ENCODE measurements around the gene TRMT13. TPM values are rescaled to one million over a fixed set of nuclear protein-coding genes. Genes with fewer than 3 reads are reported as not detected.

TRMT13 gene
- total and polyA plus RNA-seq, 9 of the 15 experiments (the other 6 are each of a cell fraction or from before 2014, with no cell fraction given) = 18.7 to 33.0 (median 28.9) TPM

DNA sequence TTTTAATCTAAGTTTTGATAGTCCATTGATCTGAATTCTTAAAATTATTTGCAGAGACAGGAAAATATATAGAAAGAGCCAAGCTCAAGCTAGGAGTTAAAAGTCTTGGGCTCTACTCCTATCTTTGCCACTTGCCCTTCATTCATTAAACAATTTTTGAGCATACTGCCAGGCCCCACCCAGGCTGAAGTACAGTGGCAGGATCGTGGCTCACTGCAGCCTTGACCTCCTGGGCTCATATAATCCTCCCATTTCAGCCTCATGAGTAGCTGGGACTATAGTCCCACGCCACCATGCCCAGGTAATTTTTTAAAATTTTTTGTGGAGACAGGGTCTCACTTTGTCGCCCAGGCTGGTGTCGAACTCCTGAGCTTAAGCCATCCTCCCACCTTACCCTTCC, 8.2 kb downstream of the TRMT13 start:
- Histone ChIP-seq H3K9ac (ENCODE audit: insufficient read depth in 1 of 2, low read depth in 2 of 2, low read length in 2 of 2) (no peak overlapping the region), H3K79me2 (ENCODE audit: control insufficient read depth, insufficient read depth, low read length) (no peaks in the 10 kb centered on the region), H3K4me2 (ENCODE audit: insufficient read depth, low read length) (no peak overlapping the region), H3K27me3 (ENCODE audit: control insufficient read depth in 2 of 2, insufficient read depth in 2 of 2, low read length in 2 of 2) (no peaks in the 10 kb centered on the region), H2AFZ (ENCODE audit: low read depth, low read length) (no peak overlapping the region), H3K4me3 (no peak overlapping the region), H3K4me1 (replicated peaks in 1 of 2; ENCODE audit: control insufficient read depth in 2 of 2, insufficient read depth in 2 of 2, low read length in 2 of 2) (peaks cover 0 to 11% of the 10 kb centered on the region in 2 experiments; a peak in 2 of 5 replicates), H3K27ac (ENCODE audit: extremely low read depth, low read depth, low read length) (no peak overlapping the region), H4K20me1 (replicated peaks; ENCODE audit: control insufficient read depth, insufficient read depth, low read length) (no peaks in the 10 kb centered on the region), H3K9me1 (ENCODE audit: control insufficient read depth, insufficient read depth, low read length) (peaks cover 3% of the 10 kb centered on the region), H3K9me3 (replicated peaks; ENCODE audit: control insufficient read depth, insufficient read depth, low read depth, low read length) (no peaks in the 10 kb centered on the region), H3K36me3 (ENCODE audit: control insufficient read depth, insufficient read depth, low read length) (peaks cover 97% of the 10 kb centered on the region)
- ChIA-PET POLR2A (interaction anchor here (0.6 to 1.9 kb wide), 2 partner anchors 8 to 226 kb away, joined by 3 to 6 read pairs; partner anchors contain the start of genes SASS6 and TRMT13), CTCF (ENCODE audit: low intra/inter-chr PET ratio) (no interaction called here)
- no peak for TF ChIP-seq ZBTB9 (CRISPR knock-in tag; IDR thresholded peaks at IDR 0.05)
- no peak for TF ChIP-seq POLR2B (IDR thresholded peaks at IDR 0.05; ENCODE audit: low read depth, partially characterized antibody)
- TF ChIP-seq, protein P1, sequence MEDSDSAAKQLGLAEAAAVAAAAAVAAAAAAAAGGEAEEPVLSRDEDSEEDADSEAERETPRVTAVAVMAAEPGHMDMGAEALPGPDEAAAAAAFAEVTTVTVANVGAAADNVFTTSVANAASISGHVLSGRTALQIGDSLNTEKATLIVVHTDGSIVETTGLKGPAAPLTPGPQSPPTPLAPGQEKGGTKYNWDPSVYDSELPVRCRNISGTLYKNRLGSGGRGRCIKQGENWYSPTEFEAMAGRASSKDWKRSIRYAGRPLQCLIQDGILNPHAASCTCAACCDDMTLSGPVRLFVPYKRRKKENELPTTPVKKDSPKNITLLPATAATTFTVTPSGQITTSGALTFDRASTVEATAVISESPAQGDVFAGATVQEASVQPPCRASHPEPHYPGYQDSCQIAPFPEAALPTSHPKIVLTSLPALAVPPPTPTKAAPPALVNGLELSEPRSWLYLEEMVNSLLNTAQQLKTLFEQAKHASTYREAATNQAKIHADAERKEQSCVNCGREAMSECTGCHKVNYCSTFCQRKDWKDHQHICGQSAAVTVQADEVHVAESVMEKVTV (CRISPR knock-in tag; IDR thresholded peaks at IDR 0.05) = no peak
- TF ChIP-seq PKNOX1 (IDR thresholded peaks at IDR 0.05) = no peak
- TF ChIP-seq WHSC1 (IDR thresholded peaks at IDR 0.05; ENCODE audit: low read length) = no peak
- TF ChIP-seq SMC3 (conservative IDR thresholded peaks at IDR 0.05; ENCODE audit: insufficient read depth, low read depth, low read length) = no peak
- no peak for TF ChIP-seq FIP1L1 (IDR thresholded peaks at IDR 0.05; ENCODE audit: low read depth, low read length, poor library complexity, severe bottlenecking)
- no peak for TF ChIP-seq ZNF507 (tag; conservative IDR thresholded peaks at IDR 0.05)
- TF ChIP-seq ZNF23 (CRISPR knock-in tag; IDR thresholded peaks at IDR 0.05) = no peak
- TF ChIP-seq NFRKB (IDR thresholded peaks at IDR 0.05; ENCODE audit: low read depth) = no peak
- TF ChIP-seq NCOA4 (IDR thresholded peaks at IDR 0.05; ENCODE audit: partially characterized antibody) = no peak
- no peak for TF ChIP-seq POLR3A (IDR thresholded peaks at IDR 0.05; ENCODE audit: borderline replicate concordance, extremely low read depth, insufficient read depth, insufficient read length)
- DNase-seq (ENCODE audit: extremely low read depth in 1 of 4, low spot score in 3 of 4) = no peak
- in situ Hi-C loops (cut with MboI) (no loop called here), intact Hi-C loops (cut with micrococcal nuclease) (no loop called here)
- BruUV-seq (replicated peaks) = no TSS peak
- no peak for FAIRE-seq
- no peak for ATAC-seq
- WGBS (ENCODE audit: insufficient coverage, low coverage, missing lambda C conversion rate) = 93% methylated on average over 4 of the region's 4 CpGs

Data from K562 (cell line).